K562 (cell line): ENCODE results near the gene MOG. TPM values are rescaled to one million over a fixed set of nuclear protein-coding genes. Genes with fewer than 3 reads are reported as not detected.

Experiments used
- BHLHE40 ChIP-seq: IDR thresholded peaks from 2 replicates; pipeline ENCODE4 v1.6.1; 2011; ENCODE audit warnings: low read length, improper control_type of control experiment
- CUX1 ChIP-seq: fragments of 200-800 bp; sonication (Bioruptor generic); IDR thresholded peaks from 2 replicates; pipeline ENCODE4 v1.6.1; 2016; ENCODE audit warnings: missing genetic modification characterization, missing compliant biosample characterization
- E2F3 ChIP-seq: fragments of 250-450 bp; sonication (Bioruptor Pico); IDR thresholded peaks from 2 replicates; pipeline ENCODE4 v1.4.0; 2020; ENCODE audit warnings: mild to moderate bottlenecking
- EGR1 ChIP-seq: fragments of 450-650 bp; conservative IDR thresholded peaks from 2 replicates; pipeline ENCODE4 v1.6.1; 2017; ENCODE audit warnings: mild to moderate bottlenecking
- FOSL1 ChIP-seq: fragments of 200-800 bp; sonication (Bioruptor generic); conservative IDR thresholded peaks from 2 replicates; pipeline ENCODE4 v1.6.1; 2016; ENCODE audit warnings: missing genetic modification characterization, missing compliant biosample characterization
- GATAD2A ChIP-seq: fragments of 450-650 bp; IDR thresholded peaks from 2 replicates; pipeline ENCODE4 v1.6.1; 2017
- MIER1 ChIP-seq: fragments of 450-650 bp; IDR thresholded peaks from 2 replicates; pipeline ENCODE4 v1.6.1; 2016; ENCODE audit warnings: antibody characterized with exemption, mild to moderate bottlenecking, low read depth
- MTA2 ChIP-seq: fragments of 450-650 bp; IDR thresholded peaks from 2 replicates; pipeline ENCODE4 v1.6.1; 2016; ENCODE audit warnings: low read depth
- POLR2AphosphoS5 ChIP-seq: IDR thresholded peaks from 2 replicates; pipeline ENCODE4 v1.6.1; 2011; ENCODE audit warnings: mild to moderate bottlenecking, low read depth, low read length, moderate library complexity; ENCODE audit not compliant: control insufficient read depth, insufficient read depth
- TBP ChIP-seq: optimal IDR thresholded peaks from 2 replicates; pipeline ENCODE3; 2011; ENCODE audit warnings: low read depth, low read length, improper control_type of control experiment
- USF1 ChIP-seq: sonication (generic); formaldehyde crosslinking; IDR thresholded peaks from 2 replicates; pipeline ENCODE4 v1.9.0; 2022; ENCODE audit warnings: mild to moderate bottlenecking, missing genetic modification reagents
- ZMIZ1 ChIP-seq, 2 experiments: fragments of 150-350 bp in 1 of 2; IDR thresholded peaks; 2 replicates each; pipeline ENCODE4 v1.6.1; 2012 to 2016; ENCODE audit warnings: low read depth in 2 of 2, low read length in 2 of 2, mild to moderate bottlenecking in 1 of 2, moderate library complexity in 1 of 2
- ZNF23 ChIP-seq: fragments of 250-450 bp; sonication (Bioruptor Pico); IDR thresholded peaks from 2 replicates; pipeline ENCODE4 v1.4.0; 2020; ENCODE audit warnings: mild to moderate bottlenecking
- polyA plus RNA-seq, 8 experiments: library from polyadenylated mRNA; depleted of rRNA in 4 of 8; stranded (reverse) in 5 of 8; unstranded in 3 of 8; fragments of >200 nt; fragmentation: Nextera tagmentation in 2 of 8; fragmentation: Illumina TruSeq in 1 of 8; extraction: Ambion mirVana in 2 of 8; extraction: Trizol in 1 of 8; gene quantifications; 2 replicates each; pipeline versions ENCODE4 v1.2.1 to v1.2.3, GENCODE V29; 2011 to 2014; ENCODE audit warnings: inconsistent platforms in 1 of 8, missing spikeins in 1 of 8
- total RNA-seq, 7 experiments: library from RNA; depleted of rRNA in 6 of 7; stranded (reverse); fragments of >200 nt in 6 of 7; fragmentation: Illumina TruSeq in 2 of 7; extraction: Trizol in 2 of 7; gene quantifications; 2 replicates each; pipeline versions ENCODE4 v1.2.1 to v1.2.3, GENCODE V29; 2011 to 2021; ENCODE audit warnings: low replicate concordance in 1 of 7
- TF ChIP-seq, protein P1 (sequence below): fragments of 250-450 bp; sonication (Bioruptor Pico); IDR thresholded peaks from 2 replicates; pipeline ENCODE4 v1.8.0; 2022; ENCODE audit warnings: moderate library complexity, mild to moderate bottlenecking, inconsistent platforms
- TF ChIP-seq, protein P2 (sequence below): fragments of 450-650 bp; formaldehyde crosslinking; IDR thresholded peaks from 2 replicates; pipeline ENCODE4 v1.4.0; 2020; ENCODE audit warnings: mild to moderate bottlenecking, moderate library complexity

The MOG gene
- total and polyA plus RNA-seq, 9 of the 15 experiments (the other 6 are each of a cell fraction or from before 2014, with no cell fraction given) = not detected

DNA sequence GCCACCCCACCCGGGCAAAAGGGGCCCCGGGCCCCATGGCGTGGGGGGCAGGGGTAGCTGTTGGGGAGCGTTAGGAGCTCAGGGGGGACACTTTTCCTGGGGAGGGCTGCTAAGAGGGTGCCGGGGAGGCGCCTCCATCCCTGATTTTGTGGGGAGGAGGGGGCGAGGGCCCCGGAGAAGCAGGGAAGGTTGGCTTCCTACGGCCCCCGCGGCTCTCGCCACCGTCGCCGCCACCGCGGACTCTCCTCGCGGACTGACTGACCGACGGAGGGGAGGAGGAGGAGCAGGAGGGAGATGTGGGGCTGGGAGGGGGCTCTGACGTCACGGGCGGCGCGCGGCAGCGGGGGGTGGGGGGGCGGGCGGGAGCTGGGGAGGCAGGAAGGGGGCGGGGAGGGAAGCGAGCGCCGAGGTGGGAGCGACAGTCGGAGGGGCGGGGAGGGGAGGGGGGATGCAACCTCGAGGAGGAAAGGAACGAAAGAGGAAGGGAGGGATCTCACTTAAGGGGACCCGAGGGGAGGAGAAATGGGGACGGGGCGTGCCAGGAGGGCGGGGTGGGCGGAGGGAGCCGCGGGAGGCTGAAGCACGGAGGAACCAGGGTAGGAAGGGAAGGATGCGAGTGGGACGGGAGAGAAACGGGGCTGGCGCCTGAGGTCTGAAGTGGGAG, 29.0 kb upstream of the MOG start (continued):
- TF ChIP-seq ZMIZ1 (IDR thresholded peaks at IDR 0.05; ENCODE audit: low read depth in 2 of 2, low read length in 2 of 2) = no peak
- no peak for TF ChIP-seq FOSL1
- no peak for TF ChIP-seq ZNF23 (CRISPR knock-in tag)
- TF ChIP-seq, protein P1, sequence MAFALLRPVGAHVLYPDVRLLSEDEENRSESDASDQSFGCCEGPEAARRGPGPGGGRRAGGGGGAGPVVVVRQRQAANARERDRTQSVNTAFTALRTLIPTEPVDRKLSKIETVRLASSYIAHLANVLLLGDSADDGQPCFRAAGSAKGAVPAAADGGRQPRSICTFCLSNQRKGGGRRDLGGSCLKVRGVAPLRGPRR (CRISPR knock-in tag) = no peak
- TF ChIP-seq TBP = peak; percentile 80
- no peak for TF ChIP-seq USF1 (CRISPR knock-in tag)
- no peak for TF ChIP-seq BHLHE40
- no peak for TF ChIP-seq MIER1
- TF ChIP-seq GATAD2A = 0 out of 2 replicates have a peak, but pooled peaks have one; percentile 40
- TF ChIP-seq EGR1 = peak; percentile 70
- no peak for TF ChIP-seq E2F3 (CRISPR knock-in tag)
- no peak for TF ChIP-seq CUX1
- TF ChIP-seq POLR2AphosphoS5 = peak; percentile 83
- TF ChIP-seq, protein P2, sequence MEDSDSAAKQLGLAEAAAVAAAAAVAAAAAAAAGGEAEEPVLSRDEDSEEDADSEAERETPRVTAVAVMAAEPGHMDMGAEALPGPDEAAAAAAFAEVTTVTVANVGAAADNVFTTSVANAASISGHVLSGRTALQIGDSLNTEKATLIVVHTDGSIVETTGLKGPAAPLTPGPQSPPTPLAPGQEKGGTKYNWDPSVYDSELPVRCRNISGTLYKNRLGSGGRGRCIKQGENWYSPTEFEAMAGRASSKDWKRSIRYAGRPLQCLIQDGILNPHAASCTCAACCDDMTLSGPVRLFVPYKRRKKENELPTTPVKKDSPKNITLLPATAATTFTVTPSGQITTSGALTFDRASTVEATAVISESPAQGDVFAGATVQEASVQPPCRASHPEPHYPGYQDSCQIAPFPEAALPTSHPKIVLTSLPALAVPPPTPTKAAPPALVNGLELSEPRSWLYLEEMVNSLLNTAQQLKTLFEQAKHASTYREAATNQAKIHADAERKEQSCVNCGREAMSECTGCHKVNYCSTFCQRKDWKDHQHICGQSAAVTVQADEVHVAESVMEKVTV (CRISPR knock-in tag) = no peak
- peak; percentile 38; the same call in 1 of the 2 replicates for TF ChIP-seq MTA2
